ENCODE data around the gene CREB3L2. TPM values are rescaled to one million over a fixed set of nuclear protein-coding genes. Genes with fewer than 3 reads are reported as not detected.

CREB3L2 gene
- total and polyA plus RNA-seq, 10 of the 15 experiments (the other 5 are each of a cell fraction or from before 2014, with no cell fraction given) = 6.4 to 67.1 (median 26.2) TPM

DNA sequence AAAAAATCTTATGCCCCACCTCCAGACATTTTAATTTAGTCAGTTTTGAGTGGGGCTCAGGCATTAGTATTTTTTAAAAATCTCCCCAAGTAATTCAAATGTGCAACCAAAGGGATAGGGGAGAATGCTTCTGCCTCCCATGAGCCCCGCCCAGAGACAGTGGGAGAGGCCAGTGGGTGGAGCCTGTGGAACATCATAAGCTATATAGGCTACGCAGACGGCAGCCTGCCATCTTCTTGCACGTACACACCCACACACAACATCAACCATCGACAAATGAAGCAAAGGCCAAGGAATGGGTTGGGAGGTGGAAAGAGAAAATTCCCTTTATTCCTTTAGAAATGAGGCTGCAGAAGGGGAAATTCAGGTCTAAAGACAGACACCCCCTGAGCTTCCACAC is 25.2 kb downstream of the CREB3L2 start:
- TF ChIP-seq STAT3 (IDR thresholded peaks at IDR 0.05; ENCODE audit: low read depth, low read length) (no peak), ZNF217 (IDR thresholded peaks at IDR 0.05) (no peak), ETV6 (conservative IDR thresholded peaks at IDR 0.05 in 1 of 2, IDR thresholded peaks at IDR 0.05 in 1 of 2; ENCODE audit: borderline replicate concordance in 1 of 2, low read depth in 1 of 2) (no peak), BCLAF1 (IDR thresholded peaks at IDR 0.05) (no peak), HCFC1 (IDR thresholded peaks at IDR 0.05; ENCODE audit: low read length) (no peak), BHLHE40 (IDR thresholded peaks at IDR 0.05; ENCODE audit: borderline replicate concordance in 1 of 2, low read depth in 2 of 2, low read length in 1 of 2) (no peak), KDM1A (IDR thresholded peaks at IDR 0.05; ENCODE audit: borderline replicate concordance) (no peak), RELA (IDR thresholded peaks at IDR 0.05; ENCODE audit: borderline replicate concordance, partially characterized antibody) (no peak), CEBPZ (IDR thresholded peaks at IDR 0.05; ENCODE audit: low read depth, low read length) (no peak), IKZF1 (conservative IDR thresholded peaks at IDR 0.05) (no peak), CBX5 (IDR thresholded peaks at IDR 0.05; ENCODE audit: low read depth) (no peak), YBX1 (IDR thresholded peaks at IDR 0.05) (no peak), PML (IDR thresholded peaks at IDR 0.05; ENCODE audit: low read length) (no peak), HDAC2 (IDR thresholded peaks at IDR 0.05) (no peak), ZBED1 (IDR thresholded peaks at IDR 0.05; ENCODE audit: borderline replicate concordance) (no peak), SUZ12 (IDR thresholded peaks at IDR 0.05; ENCODE audit: unreplicated experiment) (no peak)
- TF ChIP-seq, protein P1, sequence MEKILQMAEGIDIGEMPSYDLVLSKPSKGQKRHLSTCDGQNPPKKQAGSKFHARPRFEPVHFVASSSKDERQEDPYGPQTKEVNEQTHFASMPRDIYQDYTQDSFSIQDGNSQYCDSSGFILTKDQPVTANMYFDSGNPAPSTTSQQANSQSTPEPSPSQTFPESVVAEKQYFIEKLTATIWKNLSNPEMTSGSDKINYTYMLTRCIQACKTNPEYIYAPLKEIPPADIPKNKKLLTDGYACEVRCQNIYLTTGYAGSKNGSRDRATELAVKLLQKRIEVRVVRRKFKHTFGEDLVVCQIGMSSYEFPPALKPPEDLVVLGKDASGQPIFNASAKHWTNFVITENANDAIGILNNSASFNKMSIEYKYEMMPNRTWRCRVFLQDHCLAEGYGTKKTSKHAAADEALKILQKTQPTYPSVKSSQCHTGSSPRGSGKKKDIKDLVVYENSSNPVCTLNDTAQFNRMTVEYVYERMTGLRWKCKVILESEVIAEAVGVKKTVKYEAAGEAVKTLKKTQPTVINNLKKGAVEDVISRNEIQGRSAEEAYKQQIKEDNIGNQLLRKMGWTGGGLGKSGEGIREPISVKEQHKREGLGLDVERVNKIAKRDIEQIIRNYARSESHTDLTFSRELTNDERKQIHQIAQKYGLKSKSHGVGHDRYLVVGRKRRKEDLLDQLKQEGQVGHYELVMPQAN (conservative IDR thresholded peaks at IDR 0.05) = no peak
- FAIRE-seq (no peak), DNase-seq (ENCODE audit: low read depth, low spot score) (no peak), ATAC-seq (no peak)
- CTCF ChIA-PET = interaction anchor here (1.8 to 16.2 kb wide), 2 partner anchors 9 to 25 kb away, joined by 6 to 271 read pairs; partner anchors contain the start of gene CREB3L2
- H3K9ac ChIP-seq (ENCODE audit: control insufficient read depth, insufficient read depth, low read length) = no peak overlapping the region
- in situ Hi-C loops (cut with MboI) = no loop called here
- H3K79me2 ChIP-seq (ENCODE audit: control insufficient read depth, insufficient read depth, low read length) = peaks cover 91% of the 10 kb centered on the region
- H3K27me3 ChIP-seq (replicated peaks in 1 of 2; ENCODE audit: control insufficient read depth in 2 of 2, insufficient read depth in 2 of 2, low read length in 1 of 2) = no peaks in the 10 kb centered on the region
- no peak overlapping the region for H3K4me2 ChIP-seq (ENCODE audit: control insufficient read depth, insufficient read depth)
- intact Hi-C loops (cut with micrococcal nuclease; ENCODE audit: unreplicated experiment) = no loop called here
- H3K27ac ChIP-seq (ENCODE audit: control insufficient read depth, insufficient read depth) = no peak overlapping the region; the same call in 1 of the 2 replicates
- H4K20me1 ChIP-seq (ENCODE audit: control insufficient read depth, insufficient read depth) = no peaks in the 10 kb centered on the region
- no TSS peak for BruUV-seq (replicated peaks)
- SMC1A ChIA-PET (ENCODE audit: uncharacterized antibody, unreplicated experiment) = interaction anchor here (23.6 kb wide), 1 partner anchor 25 kb away, joined by 516 read pairs; the partner anchor contains the start of gene CREB3L2
- WGBS (ENCODE audit: insufficient coverage, insufficient replicate concordance, low lambda C conversion rate, missing lambda C conversion rate) = 78% methylated on average over 5 of the region's 5 CpGs
- POLR2A ChIA-PET = no interaction called here
- H3K4me3 ChIP-seq = no peak overlapping the region
- RAD21 ChIA-PET (ENCODE audit: unreplicated experiment) = interaction anchor here (2.7 kb wide), 1 partner anchor 17 kb away, joined by 9 read pairs; no protein-coding TSS in a partner anchor
- H3K36me3 ChIP-seq (ENCODE audit: control insufficient read depth in 2 of 2, insufficient read depth in 2 of 2, low read length in 1 of 2) = peaks cover 6 to 12% of the 10 kb centered on the region in 2 experiments; a peak in 2 of 4 replicates
- peaks cover 6% of the 10 kb centered on the region; the same call in 2 of the 3 replicates for H3K9me3 ChIP-seq (replicated peaks; ENCODE audit: control insufficient read depth, insufficient read depth, low read length)
- no peak overlapping the region for H2AFZ ChIP-seq (ENCODE audit: control insufficient read depth, low read depth, low read length)
- H3K4me1 ChIP-seq (ENCODE audit: control insufficient read depth, insufficient read depth, low read length) = peaks cover 50% of the 10 kb centered on the region

Measured in GM12878 (cell line).